Measurements from ENCODE around the gene ANTXR1. TPM values are rescaled to one million over a fixed set of nuclear protein-coding genes. Genes with fewer than 3 reads are reported as not detected.

The ANTXR1 gene
- total and polyA plus RNA-seq, 2 experiments from 2014 or later = 29.1 to 34.7 TPM

DNA sequence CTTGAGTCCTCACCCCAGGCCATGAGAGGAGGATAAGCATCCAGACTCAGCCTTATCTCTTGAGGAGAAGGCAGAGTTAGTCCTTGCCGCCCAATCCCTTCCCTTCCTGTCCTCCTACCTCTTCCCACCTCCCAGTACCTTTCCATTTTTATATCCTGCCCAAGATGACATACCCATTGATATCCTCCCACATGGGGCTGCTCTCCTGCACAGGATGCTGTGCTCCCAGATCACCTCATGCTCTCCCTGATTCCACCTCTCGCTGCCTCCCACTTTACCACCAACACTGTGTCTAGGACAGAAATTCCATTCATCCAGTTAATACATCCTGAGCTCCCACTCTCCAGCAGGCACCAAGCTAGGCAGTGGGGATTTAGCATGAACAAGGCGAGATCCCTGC, 191.7 kb downstream of the ANTXR1 start:
- H3K79me2 ChIP-seq = no peaks in the 10 kb centered on the region
- H3K4me2 ChIP-seq = no peak overlapping the region
- no peaks in the 10 kb centered on the region for H3K9me2 ChIP-seq (replicated peaks; ENCODE audit: insufficient read depth)
- no peak for DNase-seq (ENCODE audit: low spot score)
- no peaks in the 10 kb centered on the region for H3K36me3 ChIP-seq (replicated peaks; ENCODE audit: insufficient read depth, low read depth)
- no peaks in the 10 kb centered on the region for H4K20me1 ChIP-seq (ENCODE audit: insufficient read depth, poor library complexity, severe bottlenecking)
- H3K27me3 ChIP-seq = no peaks in the 10 kb centered on the region
- 96% methylated on average over 3 of the region's 3 CpGs for WGBS (ENCODE audit: low lambda C conversion rate, missing lambda C conversion rate)
- no peak overlapping the region for H2AFZ ChIP-seq
- TF ChIP-seq EZH2 (IDR thresholded peaks at IDR 0.05; ENCODE audit: borderline replicate concordance) = no peak
- TF ChIP-seq, protein P1, sequence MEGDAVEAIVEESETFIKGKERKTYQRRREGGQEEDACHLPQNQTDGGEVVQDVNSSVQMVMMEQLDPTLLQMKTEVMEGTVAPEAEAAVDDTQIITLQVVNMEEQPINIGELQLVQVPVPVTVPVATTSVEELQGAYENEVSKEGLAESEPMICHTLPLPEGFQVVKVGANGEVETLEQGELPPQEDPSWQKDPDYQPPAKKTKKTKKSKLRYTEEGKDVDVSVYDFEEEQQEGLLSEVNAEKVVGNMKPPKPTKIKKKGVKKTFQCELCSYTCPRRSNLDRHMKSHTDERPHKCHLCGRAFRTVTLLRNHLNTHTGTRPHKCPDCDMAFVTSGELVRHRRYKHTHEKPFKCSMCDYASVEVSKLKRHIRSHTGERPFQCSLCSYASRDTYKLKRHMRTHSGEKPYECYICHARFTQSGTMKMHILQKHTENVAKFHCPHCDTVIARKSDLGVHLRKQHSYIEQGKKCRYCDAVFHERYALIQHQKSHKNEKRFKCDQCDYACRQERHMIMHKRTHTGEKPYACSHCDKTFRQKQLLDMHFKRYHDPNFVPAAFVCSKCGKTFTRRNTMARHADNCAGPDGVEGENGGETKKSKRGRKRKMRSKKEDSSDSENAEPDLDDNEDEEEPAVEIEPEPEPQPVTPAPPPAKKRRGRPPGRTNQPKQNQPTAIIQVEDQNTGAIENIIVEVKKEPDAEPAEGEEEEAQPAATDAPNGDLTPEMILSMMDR (IDR thresholded peaks at IDR 0.05; ENCODE audit: poor library complexity) = no peak
- no peak for TF ChIP-seq EZH2phosphoT487 (IDR thresholded peaks at IDR 0.05; ENCODE audit: low read depth, severe bottlenecking, unreplicated experiment)
- H3K27ac ChIP-seq = no peak overlapping the region
- H3K4me3 ChIP-seq = no peak overlapping the region
- peaks cover 12% of the 10 kb centered on the region for H3K4me1 ChIP-seq (ENCODE audit: insufficient read depth)
- H3K9me3 ChIP-seq (ENCODE audit: low read depth) = no peaks in the 10 kb centered on the region

DNA sequence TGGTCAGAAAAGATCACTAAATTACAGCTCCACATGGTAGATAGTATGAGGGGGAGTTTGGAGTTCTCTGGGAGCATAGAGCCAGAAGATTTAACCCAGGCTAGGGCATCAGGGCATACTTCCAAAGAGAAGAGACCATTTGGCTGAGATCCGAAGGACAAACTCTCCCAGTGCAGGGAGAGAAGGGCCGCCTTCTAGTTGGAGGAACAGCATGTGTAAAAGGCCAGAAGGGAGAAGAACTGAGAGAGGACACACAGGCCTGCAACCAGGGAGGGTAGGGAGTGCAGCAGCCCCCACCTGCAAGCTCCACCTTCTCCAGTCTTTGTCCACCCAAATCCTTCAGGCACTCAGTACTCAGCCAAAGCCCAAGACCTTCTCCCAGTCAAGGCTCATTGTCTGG, 192.1 kb downstream of the ANTXR1 start:
- TF ChIP-seq EZH2 (IDR thresholded peaks at IDR 0.05; ENCODE audit: borderline replicate concordance) (no peak), EZH2phosphoT487 (IDR thresholded peaks at IDR 0.05; ENCODE audit: low read depth, severe bottlenecking, unreplicated experiment) (no peak)
- H3K27ac ChIP-seq = no peak overlapping the region
- 100% methylated on average over 2 of the region's 2 CpGs for WGBS (ENCODE audit: low lambda C conversion rate, missing lambda C conversion rate)

DNA sequence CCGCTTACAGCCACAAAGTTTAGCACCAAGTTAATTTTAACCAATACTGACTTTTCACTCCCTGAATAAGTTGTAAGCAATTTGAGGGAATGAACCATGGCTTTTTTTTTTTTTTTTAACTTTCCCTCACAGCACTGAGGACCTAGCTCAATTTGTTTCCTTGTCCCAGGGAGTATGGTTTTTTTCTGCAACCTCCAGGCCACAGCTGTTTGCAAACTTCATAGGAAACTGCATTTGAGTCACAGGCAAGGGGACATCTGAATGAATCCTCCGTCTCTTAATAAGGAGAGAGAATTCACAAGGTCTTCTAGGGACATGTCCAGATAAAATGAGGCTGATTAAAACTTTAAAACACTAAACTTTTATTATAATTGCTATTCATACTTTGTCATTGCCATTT, 192.5 kb downstream of the ANTXR1 start:
- WGBS (ENCODE audit: low lambda C conversion rate, missing lambda C conversion rate) = 96% methylated on average over 2 of the region's 2 CpGs
- Histone ChIP-seq H2AFZ (no peak overlapping the region), H3K36me3 (replicated peaks; ENCODE audit: insufficient read depth, low read depth) (no peaks in the 10 kb centered on the region), H3K79me2 (no peaks in the 10 kb centered on the region), H3K4me1 (ENCODE audit: insufficient read depth) (peaks cover 7% of the 10 kb centered on the region), H3K4me2 (no peak overlapping the region), H3K27me3 (no peaks in the 10 kb centered on the region), H3K4me3 (no peak overlapping the region), H3K27ac (no peak overlapping the region), H3K9me3 (ENCODE audit: low read depth) (no peaks in the 10 kb centered on the region), H3K9me2 (replicated peaks; ENCODE audit: insufficient read depth) (no peaks in the 10 kb centered on the region), H4K20me1 (ENCODE audit: insufficient read depth, poor library complexity, severe bottlenecking) (no peaks in the 10 kb centered on the region)
- TF ChIP-seq EZH2 (IDR thresholded peaks at IDR 0.05; ENCODE audit: borderline replicate concordance) (no peak), EZH2phosphoT487 (IDR thresholded peaks at IDR 0.05; ENCODE audit: low read depth, severe bottlenecking, unreplicated experiment) (no peak)
- TF ChIP-seq, protein P1 (IDR thresholded peaks at IDR 0.05; ENCODE audit: poor library complexity) = no peak
- no peak for DNase-seq (ENCODE audit: low spot score)

More for the DNA sequence above, 192.1 kb downstream of the ANTXR1 start:
- no peaks in the 10 kb centered on the region for H3K9me3 ChIP-seq (ENCODE audit: low read depth)
- H3K27me3 ChIP-seq = no peaks in the 10 kb centered on the region
- H3K9me2 ChIP-seq (replicated peaks; ENCODE audit: insufficient read depth) = no peaks in the 10 kb centered on the region
- no peak overlapping the region for H2AFZ ChIP-seq
- no peaks in the 10 kb centered on the region for H3K36me3 ChIP-seq (replicated peaks; ENCODE audit: insufficient read depth, low read depth)
- peaks cover 7% of the 10 kb centered on the region for H3K4me1 ChIP-seq (ENCODE audit: insufficient read depth)
- H3K4me2 ChIP-seq = no peak overlapping the region
- H3K79me2 ChIP-seq = no peaks in the 10 kb centered on the region
- H3K4me3 ChIP-seq = no peak overlapping the region
- no peak for DNase-seq (ENCODE audit: low spot score)
- no peaks in the 10 kb centered on the region for H4K20me1 ChIP-seq (ENCODE audit: insufficient read depth, poor library complexity, severe bottlenecking)

DNA sequence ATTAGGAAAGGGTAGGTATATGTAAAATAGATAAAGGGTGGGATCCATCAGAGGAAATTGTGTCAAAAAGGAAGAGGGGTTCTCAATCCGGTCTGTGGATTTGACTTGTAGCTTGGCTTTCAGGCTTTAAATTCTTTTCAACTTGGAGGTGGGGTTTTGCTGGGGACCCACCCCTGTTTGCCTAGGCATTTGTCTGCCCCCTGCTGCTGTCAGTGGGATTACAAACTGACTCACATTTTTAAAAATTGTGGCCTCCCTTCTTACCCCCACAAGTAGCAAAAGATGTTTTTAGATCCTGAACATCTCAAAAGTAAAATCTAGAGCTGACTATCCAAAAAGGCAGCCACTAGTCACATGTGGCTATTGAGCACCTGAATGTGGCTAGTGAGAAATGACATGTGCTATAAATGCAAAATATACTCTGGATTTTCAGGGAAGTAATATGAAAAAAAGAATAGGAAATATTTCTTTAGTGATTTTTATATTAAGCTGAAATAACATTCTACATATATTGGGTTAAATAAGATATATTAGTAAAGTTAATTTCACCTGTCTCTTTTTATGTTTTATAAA, 195.1 kb downstream of the ANTXR1 start:
- Histone ChIP-seq H3K4me2 (no peak overlapping the region), H3K4me1 (ENCODE audit: insufficient read depth) (no peaks in the 10 kb centered on the region)

More for the DNA sequence above, 195.1 kb downstream of the ANTXR1 start:
- Histone ChIP-seq H3K9me2 (replicated peaks; ENCODE audit: insufficient read depth) (no peaks in the 10 kb centered on the region), H3K9me3 (ENCODE audit: low read depth) (no peaks in the 10 kb centered on the region), H3K79me2 (no peaks in the 10 kb centered on the region), H3K4me3 (no peak overlapping the region), H4K20me1 (ENCODE audit: insufficient read depth, poor library complexity, severe bottlenecking) (no peaks in the 10 kb centered on the region), H2AFZ (no peak overlapping the region), H3K36me3 (replicated peaks; ENCODE audit: insufficient read depth, low read depth) (no peaks in the 10 kb centered on the region), H3K27ac (no peak overlapping the region), H3K27me3 (no peaks in the 10 kb centered on the region)
- no peak for TF ChIP-seq EZH2phosphoT487 (IDR thresholded peaks at IDR 0.05; ENCODE audit: low read depth, severe bottlenecking, unreplicated experiment)
- no peak for TF ChIP-seq EZH2 (IDR thresholded peaks at IDR 0.05; ENCODE audit: borderline replicate concordance)
- TF ChIP-seq, protein P1 (IDR thresholded peaks at IDR 0.05; ENCODE audit: poor library complexity) = peak; percentile 22
- 73% methylated on average over 1 of the region's 1 CpG for WGBS (ENCODE audit: low lambda C conversion rate, missing lambda C conversion rate)
- DNase-seq (ENCODE audit: low spot score) = no peak

All from hepatocyte (in vitro differentiated cells).